Stimulated activated CD4-positive, alpha-beta T cell treated with anti-CD3 and anti-CD28 coated beads, Interleukin-15, amount 100 ng/mL, for 24 hours (primary cell): ENCODE results near the gene MRPL53.
"Not testable (repeated sequence)": the region's sequence is repeated elsewhere in the genome, so short reads cannot be mapped to it uniquely, and the experiment has no call there.

ENCODE experiments used
- DNase-seq: peaks from one replicate; pipeline ENCODE4 v3.0.0-alpha.2; 2020

The MRPL53 gene

DNA sequence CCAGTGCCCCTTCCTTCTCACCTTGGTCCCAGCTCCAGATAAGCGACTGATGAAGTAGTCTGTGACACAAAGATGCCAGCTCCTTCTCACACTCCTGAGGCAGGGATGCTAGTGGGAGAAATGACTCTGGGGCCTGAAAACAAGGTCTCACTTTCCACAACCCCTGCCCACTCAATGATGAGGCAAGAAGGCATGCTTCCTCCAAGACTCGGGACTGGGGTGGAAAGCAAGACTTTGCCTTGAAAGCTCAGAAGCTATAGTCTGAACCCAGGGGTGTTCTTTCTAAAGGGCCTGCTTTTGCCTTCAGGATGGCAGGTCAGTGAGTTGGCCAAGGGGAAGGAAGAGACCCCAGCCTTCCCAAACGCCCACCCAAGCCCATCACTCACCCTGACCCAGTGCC, 9.0 kb upstream of the MRPL53 start:
- no peak for DNase-seq

DNA sequence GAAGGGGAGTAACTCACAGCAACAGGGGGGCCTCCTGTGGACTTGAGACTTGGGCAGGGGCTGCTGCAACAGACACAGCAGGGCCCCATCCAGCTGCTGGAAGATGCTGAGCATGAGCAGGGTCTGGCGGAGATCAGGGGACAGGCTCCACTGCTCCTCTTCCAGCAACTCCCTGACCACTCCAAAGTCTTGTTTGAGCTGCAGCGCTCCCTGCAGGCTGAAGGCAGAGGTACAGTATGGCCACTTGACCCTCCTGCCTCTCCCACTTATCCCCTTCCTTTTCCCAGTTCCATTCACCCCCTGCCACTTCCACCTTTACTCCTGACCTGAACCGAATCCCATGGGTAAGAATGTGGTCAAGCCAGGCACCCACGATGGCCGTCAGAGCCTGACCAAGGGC, 2.4 kb upstream of the MRPL53 start:
- DNase-seq = no peak

GRCh38 chr2:74474481-74474880, 2.0 kb upstream of the MRPL53 start:
- no peak for DNase-seq

GRCh38 chr2:74472945-74473258, 422 bp upstream of the MRPL53 start:
- DNase-seq = no peak

DNA sequence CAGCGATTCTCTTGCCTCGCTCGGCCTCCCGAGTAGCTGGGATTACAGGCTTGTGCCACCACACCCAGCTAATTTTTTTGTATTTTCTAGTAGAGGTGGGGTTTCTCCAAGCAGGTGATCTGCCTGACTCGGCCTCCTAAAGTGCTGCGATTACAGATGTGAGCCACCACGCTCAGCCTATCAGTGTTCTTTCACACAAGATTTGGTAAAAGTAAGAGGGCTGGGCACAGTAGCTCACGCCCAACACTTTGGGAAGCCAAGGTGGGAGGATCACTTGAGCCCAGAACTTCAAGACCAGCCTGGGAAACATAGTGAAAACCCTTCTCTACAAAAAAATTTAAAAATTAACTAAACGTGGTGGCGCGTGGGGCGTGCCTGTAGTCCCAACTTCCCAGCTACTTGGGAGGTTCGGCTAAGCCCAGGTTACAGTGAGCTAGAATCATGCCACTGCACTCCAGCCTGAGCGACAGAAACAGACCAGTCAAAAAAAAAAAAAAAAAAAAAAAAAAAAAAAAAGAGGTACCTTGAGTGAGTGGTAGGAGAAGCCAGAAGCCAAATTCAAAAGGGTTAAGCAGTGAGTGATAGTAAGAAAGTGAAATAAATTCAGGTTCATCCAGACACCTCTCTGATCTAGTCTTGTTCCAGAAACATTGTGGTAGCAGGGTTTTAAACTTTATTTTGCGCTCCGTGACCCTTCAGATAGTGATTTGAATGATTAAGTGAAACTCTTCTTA, 981 bp downstream of the MRPL53 start:
- DNase-seq = no peak

DNA sequence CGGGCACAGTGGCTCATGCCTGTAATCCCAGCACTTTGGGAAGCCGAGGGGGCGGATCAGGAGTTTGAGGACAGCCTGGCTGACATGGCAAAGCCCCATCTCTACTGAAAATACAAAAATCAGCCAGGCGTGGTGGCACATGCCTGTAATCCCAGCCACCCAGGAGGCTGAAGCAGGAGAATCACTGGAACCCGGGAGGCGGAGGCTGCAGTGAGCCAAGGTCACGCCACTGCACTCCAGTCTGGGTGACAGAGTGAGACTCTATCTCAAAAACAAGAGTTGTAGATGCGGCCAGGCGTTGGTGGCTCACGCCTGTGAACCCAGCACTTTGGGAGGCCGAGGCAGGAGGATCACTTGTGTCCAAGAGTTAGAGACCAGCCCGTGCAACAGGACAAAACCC, 1.7 kb downstream of the MRPL53 start:
- not testable (repeated sequence) for DNase-seq

DNA sequence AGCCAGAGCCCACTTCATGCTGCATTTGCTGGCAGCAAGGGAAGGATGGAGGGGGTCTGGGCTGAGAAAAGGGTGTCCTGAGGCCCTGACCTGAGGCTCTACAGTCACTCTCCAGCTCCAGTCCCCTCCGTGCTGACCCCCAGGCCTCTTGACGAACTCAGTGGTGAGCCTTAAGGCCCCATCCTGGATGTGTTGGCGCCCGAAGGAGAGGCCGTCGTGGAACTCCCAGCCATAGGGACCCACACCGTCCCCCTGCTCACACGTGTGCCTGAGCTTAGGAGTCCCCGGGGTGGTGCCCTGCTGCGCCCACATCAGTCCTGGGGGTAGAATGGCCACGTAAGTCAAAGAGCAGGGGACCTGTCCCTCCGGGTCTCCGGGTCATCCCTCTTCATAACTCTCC, 8.1 kb downstream of the MRPL53 start:
- no peak for DNase-seq

DNA sequence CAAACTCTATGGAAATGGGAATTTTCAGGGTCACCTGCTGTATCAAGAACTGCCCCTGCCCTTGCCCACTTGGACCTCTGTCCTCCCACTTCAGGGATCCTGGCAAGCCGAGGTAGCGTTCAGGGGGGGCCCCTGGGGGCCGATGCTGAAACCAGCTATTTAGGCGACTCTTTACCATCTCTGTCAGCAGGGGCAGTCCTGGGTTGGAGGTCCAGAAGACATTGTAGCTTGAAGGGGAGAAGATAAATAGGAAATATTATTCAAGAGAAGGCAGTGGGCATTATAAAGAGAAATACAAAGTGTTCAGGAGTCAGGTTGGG, 9.7 kb downstream of the MRPL53 start:
- no peak for DNase-seq

GRCh38 chr2:74462054-74462785, 10.3 kb downstream of the MRPL53 start:
- DNase-seq = no peak

GRCh38 chr2:74461187-74462053, 11.1 kb downstream of the MRPL53 start:
- peak; percentile 27 for DNase-seq

DNA sequence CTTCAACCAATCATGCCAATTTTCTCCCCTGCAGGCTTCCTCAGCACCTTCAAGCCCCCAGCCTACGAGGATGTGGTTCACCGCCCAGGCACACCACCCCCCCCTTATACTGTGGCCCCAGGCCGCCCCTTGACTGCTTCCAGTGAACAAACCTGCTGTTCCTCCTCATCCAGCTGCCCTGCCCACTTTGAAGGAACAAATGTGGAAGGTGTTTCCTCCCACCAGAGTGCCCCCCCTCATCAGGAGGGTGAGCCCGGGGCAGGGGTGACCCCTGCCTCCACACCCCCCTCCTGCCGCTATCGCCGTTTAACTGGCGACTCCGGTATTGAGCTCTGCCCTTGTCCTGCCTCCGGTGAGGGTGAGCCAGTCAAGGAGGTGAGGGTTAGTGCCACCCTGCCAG, 12.3 kb downstream of the MRPL53 start:
- peak; percentile 18 for DNase-seq

- DNase-seq = peak; percentile 17
Measured at GRCh38 chr2:74459503-74460118, 12.9 kb downstream of the MRPL53 start.

DNA sequence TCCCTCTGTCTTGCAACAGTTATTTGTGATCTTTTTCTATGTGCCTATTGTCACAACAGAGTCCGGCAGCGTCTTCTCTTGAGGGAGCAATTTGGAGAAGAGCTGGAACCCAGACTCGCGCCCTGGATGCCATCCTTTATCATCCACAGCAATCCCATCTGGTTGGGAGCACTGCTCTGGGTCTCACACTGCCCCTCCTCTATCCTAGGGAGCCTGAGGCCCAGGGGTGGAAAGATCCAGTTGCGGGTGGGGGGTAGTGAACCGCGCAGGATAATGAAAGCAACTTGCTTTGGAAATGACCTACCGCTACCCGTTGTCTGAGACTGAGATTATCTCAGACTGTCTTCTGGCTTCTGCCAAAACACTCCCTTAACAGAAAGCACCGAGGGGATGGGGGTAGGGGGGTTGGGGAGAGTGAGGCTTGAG, 13.5 kb downstream of the MRPL53 start:
- peak; percentile 27 for DNase-seq

DNA sequence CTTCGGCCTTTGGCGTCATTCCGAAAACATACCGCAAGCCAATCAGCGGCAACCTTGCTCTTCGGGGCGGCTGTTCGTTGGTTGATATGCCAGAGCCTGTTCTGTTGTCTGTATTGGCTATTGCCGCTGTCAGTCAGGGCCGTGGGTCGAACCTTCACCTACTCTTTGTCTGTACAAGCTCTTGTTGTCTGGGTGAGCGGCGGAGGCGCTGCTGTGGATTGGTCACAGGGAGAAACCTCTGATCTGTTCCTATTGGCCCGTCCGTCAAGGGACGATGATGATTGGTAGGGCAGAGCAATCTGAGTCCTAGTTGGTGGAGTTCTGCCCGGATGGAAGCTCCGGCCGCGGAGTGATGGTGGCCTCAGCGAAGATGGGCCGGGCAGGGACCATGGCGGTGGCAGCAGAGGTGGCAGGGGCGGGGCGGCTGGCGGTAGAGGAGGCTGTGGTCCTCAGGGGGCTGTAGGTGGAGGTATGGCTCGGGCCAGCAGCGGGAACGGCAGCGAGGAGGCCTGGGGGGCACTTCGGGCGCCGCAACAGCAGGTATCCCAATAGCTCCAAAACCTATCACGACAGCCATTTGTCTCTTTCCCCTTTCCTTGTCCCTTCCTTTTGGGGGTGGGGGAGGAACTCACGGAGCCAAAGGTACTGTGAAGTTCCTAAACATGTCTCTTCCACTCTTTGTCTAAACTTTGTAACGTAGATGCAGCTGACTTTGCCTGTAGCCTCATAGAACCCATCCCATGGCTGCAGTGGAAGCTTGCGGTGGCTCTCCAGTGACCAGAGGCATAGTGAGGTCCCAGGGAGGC, 14.1 kb downstream of the MRPL53 start, which contains the start of gene WBP1:
Gene WBP1 (plus strand): TSS at position 307 of the 806 bp plus-strand sequence. CDS start 165 bp downstream, at position 472.
- DNase-seq = peak; percentile 99

- peak; percentile 89 for DNase-seq
Measured at GRCh38 chr2:74457549-74458131, 14.8 kb downstream of the MRPL53 start.

GRCh38 chr2:74457129-74457548, 15.3 kb downstream of the MRPL53 start:
- no peak for DNase-seq

DNA sequence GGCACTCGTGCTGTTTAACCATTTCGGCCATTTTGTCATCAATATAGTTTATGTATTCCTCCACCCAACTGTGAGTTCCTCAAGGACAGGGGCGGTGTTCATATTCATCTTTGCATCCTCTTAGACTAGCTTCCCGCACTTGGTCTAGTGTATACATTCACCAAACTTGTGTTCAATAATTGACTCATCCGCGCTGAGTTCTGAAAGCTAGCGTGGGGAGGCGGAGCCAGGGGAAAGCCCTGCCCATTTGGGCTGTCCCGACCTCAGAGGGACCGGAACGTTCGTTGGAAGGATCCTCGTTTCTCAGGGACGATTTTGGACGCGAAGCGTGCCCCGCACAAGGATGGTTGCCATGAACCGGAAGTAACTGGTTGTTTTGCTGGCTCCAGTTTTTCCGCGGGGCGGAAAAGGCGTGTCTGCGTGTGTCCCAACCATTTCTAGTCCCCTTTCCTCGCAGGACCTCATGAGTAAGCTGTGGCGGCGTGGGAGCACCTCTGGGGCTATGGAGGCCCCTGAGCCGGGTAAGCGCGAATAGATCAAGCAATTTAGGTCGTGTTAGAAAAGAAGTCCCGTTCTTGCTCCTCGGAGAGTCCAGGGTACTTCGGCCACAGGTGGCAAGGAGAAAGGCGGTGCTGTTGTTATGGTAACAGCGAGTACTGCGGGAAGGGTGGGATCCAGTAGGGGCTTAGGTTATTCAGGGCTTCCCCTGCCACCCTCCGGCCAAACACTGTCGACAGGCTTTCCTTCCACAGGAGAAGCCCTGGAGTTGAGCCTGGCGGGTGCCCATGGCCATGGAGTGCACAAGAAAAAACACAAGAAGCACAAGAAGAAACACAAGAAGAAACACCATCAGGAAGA, 17.6 kb downstream of the MRPL53 start, which contains the start of gene INO80B:
Gene INO80B (plus strand): TSS at position 434 of the 858 bp plus-strand sequence. CDS start 30 bp downstream, at position 464.
- peak; percentile 97 for DNase-seq

DNA sequence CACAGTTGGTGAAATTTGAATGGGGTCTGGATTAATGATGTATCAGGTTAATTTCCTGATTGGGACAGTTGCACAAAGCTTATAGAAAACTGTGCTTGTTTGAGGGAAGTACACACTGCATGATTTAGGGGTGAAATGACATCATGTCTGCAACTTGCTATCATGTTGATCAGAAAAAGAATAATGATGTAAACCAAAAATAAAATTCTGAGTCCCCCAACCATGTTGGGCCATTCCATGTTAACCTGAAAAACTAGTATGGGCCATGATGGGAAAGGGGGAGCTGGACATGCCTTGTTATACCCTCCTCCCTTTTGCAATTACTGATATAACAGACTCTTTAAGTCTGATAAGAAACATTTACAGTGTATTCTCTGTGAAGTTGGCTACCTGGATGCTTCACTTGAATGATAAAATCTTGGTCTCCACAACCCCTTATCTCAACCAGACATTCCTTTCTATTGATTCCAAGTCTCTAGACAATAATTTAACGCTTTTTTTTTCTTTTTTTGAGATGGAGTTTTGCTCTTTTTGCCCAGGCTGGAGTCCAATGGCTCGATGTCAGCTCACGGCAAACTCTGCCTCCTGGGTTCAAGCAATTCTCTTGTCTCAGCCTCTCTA, 21.8 kb downstream of the MRPL53 start:
- DNase-seq = no peak

- DNase-seq = no peak
Measured at GRCh38 chr2:74448771-74449170, 23.7 kb downstream of the MRPL53 start.
